Activated naive CD4-positive, alpha-beta T cell treated with anti-CD3 and anti-CD28 coated beads, Interleukin-2, amount 50 U/mL, for 24 hours (primary cell): Measurements from ENCODE around the gene MICALL2.

Experiments
- H3K27ac Mint-ChIP-seq: one replicate; pipeline ENCODE4 v1.8.0; 2021; ENCODE audit warnings: mild to moderate bottlenecking, mixed read lengths
- H3K27me3 Mint-ChIP-seq: one replicate; pipeline ENCODE4 v1.8.0; 2021; ENCODE audit warnings: mixed read lengths
- H3K36me3 Mint-ChIP-seq: one replicate; pipeline ENCODE4 v1.8.0; 2021; ENCODE audit warnings: mixed read lengths
- H3K4me1 Mint-ChIP-seq: one replicate; pipeline ENCODE4 v1.8.0; 2021; ENCODE audit warnings: mixed read lengths
- H3K4me3 Mint-ChIP-seq: one replicate; pipeline ENCODE4 v1.8.0; 2021; ENCODE audit warnings: mild to moderate bottlenecking, mixed read lengths
- H3K9me3 Mint-ChIP-seq: one replicate; pipeline ENCODE4 v1.8.0; 2021; ENCODE audit warnings: mixed read lengths

MICALL2 gene

DNA sequence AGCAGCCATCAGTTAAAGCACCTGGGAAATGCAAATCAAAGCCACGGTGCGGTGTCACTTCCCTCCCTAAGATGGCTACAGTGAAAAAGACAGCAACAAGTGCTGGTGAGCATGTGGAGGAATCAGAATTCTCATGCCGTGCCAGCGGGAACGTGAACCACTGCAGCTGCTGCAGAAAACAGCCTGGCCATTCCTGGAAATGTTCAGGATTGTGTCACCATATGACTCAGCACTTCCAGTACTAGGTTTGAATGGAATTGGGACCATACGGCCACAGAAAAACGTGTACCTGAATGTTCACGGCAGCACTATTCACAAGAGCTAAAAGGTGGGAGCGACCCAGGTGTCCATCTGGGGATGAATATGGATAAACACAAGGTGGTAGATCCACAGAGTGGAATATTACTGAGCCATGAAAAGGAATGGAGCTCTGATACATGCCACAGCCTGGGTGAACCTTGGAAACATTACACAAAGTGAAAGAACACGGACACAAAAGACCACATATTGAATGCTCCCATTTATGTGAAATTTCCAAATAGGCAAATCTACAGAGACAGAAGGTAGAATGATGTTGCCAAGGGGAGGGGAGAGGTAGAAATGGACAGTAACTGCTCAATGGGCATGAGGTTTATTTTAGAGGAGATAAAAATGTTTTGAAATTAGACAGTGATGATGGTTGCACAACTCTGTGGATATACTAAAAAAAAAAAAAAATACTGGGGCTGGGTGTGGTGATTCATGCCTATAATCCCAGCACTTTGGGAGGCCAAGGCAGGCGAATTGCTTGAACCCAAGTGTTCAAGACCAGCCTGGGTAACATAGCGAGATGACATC lies 61.6 kb downstream of the MICALL2 start:
- Mint-ChIP-seq H3K27me3 (peaks cover 28% of the 10 kb centered on the region), H3K4me3 (no peak overlapping the region), H3K36me3 (peaks cover 3% of the 10 kb centered on the region), H3K9me3 (no peaks in the 10 kb centered on the region), H3K27ac (no peak overlapping the region), H3K4me1 (no peaks in the 10 kb centered on the region)

DNA sequence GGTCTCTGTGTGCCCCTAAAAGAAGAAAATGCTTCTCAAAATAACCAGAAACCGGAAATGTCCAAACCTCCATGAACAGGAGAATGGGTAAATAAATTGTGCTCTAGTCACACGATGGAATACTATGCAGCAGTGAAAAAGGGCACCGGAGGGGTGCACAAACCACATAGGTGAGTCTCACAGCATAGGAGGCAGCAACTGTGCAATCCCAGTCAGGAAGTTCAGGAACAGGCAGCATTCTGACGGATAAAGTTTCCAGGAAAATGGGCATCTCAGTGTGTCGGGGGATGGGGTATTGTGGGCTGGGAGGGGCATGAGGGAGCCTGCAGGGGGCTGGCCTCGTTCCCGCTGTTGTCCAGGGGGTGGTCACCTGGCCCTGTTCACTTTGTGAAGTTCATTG lies 63.1 kb downstream of the MICALL2 start:
- no peaks in the 10 kb centered on the region for H3K36me3 Mint-ChIP-seq
- H3K4me3 Mint-ChIP-seq = no peak overlapping the region
- no peak overlapping the region for H3K27ac Mint-ChIP-seq
- no peaks in the 10 kb centered on the region for H3K4me1 Mint-ChIP-seq
- H3K27me3 Mint-ChIP-seq = peaks cover 23% of the 10 kb centered on the region
- H3K9me3 Mint-ChIP-seq = no peaks in the 10 kb centered on the region

DNA sequence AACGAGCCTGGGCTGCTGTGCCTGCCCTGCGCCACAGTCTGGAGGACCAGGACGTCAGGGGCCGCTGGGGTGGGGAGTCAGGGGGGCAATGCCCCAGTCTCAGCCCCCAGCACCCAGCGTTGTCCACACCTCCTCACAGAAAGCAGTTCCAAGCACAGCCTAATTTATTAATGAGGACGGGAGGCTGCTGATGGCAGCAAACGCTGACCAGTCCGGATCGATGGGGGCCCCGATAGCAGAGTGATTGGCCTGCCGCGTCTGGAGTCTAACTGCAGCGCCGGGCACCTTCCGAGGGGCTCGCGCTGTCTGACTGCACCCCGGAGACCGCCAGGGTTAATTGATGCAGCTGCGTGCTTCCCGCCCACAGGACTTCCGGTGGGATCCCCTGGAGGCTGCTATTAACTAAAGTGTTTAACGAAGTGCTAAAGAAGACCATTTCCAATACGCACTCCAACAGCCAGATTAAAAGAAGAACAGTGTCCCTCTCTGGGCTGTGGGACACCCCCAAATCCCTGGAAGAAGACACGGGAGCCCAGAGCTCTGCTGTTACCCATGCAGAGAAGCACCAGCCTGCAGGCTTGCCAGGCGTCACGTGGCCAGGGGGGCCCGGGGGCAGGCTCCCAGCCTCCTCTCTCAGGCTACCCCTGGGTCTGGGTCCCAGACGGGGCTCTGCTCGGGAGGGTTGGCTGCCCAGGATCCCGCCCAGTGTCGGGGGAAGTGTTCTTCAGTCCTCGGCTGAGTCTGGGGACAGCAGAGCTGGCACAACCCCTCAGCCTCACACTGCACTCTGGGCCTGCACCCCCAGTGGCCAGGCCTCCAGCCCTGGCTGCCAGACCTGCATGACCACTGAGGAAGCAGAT lies 63.8 kb downstream of the MICALL2 start:
- peaks cover 17% of the 10 kb centered on the region for H3K27me3 Mint-ChIP-seq

DNA sequence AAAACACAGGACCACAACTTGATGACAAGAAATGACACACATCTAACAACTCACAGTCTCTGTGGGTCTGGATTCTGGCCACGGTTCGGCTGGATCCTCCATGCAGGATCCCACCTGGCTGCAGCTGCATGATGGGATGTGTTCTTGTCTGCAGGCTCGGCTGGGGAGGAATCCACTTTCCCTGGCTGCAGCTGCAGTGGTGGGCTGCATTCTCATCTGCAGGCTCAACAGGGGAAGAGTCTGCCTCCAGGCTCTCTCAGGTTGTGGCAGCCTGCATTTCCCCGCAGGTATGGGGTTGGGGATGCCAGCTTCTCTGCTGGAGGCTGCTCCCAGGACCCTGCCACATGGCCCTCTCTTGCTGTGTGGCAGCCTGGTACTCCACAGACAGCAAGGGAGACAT lies 64.9 kb downstream of the MICALL2 start:
- Mint-ChIP-seq H3K27me3 (peaks cover 14% of the 10 kb centered on the region), H3K4me3 (no peak overlapping the region), H3K36me3 (no peaks in the 10 kb centered on the region), H3K27ac (no peak overlapping the region), H3K4me1 (no peaks in the 10 kb centered on the region), H3K9me3 (no peaks in the 10 kb centered on the region)

More for the DNA sequence above, 63.8 kb downstream of the MICALL2 start:
- H3K27ac Mint-ChIP-seq = no peak overlapping the region
- H3K36me3 Mint-ChIP-seq = no peaks in the 10 kb centered on the region
- no peak overlapping the region for H3K4me3 Mint-ChIP-seq
- H3K9me3 Mint-ChIP-seq = no peaks in the 10 kb centered on the region
- no peaks in the 10 kb centered on the region for H3K4me1 Mint-ChIP-seq

DNA sequence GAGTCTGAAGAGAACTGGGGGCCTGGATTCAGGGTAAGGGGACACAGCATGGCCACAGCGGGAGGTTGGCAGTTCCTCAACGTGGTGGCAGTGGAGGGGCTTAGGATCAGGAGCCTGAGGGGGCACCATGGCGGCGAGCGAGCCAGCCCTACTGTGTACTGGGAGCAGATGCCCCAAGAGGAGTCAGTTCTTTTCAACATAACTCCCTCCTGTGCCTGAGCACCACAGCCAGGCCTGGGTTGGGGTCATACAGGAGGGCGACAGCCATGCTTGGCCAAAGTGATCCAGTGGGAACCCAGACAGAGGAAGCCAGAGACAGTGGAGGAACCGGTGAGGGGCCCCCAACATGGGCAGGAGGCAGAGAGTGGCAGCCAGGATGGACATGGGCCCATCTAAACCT lies 65.8 kb downstream of the MICALL2 start:
- Mint-ChIP-seq H3K36me3 (no peaks in the 10 kb centered on the region), H3K27ac (no peak overlapping the region), H3K4me1 (no peaks in the 10 kb centered on the region), H3K27me3 (peaks cover 10% of the 10 kb centered on the region), H3K9me3 (no peaks in the 10 kb centered on the region), H3K4me3 (no peak overlapping the region)

DNA sequence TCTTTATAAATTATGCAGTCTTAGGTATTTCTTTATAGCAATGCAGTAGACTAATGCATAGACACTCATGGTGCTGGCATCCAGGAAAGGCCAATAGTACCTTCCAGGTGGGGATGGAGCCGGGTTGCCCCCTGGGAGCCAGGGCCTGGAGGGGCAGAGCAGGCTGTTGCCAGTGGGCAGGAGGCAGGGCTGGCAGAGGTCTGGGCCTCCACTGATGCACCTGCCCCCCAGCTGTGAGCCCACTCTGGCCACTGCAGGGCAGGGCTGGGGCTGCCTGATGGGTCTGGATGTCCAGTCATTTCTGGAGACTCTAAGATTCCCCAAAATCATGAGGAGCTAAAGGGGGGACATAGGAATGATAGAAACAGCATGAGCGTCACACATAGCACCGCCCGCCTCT lies 66.7 kb downstream of the MICALL2 start:
- no peaks in the 10 kb centered on the region for H3K4me1 Mint-ChIP-seq
- H3K27me3 Mint-ChIP-seq = peaks cover 7% of the 10 kb centered on the region

DNA sequence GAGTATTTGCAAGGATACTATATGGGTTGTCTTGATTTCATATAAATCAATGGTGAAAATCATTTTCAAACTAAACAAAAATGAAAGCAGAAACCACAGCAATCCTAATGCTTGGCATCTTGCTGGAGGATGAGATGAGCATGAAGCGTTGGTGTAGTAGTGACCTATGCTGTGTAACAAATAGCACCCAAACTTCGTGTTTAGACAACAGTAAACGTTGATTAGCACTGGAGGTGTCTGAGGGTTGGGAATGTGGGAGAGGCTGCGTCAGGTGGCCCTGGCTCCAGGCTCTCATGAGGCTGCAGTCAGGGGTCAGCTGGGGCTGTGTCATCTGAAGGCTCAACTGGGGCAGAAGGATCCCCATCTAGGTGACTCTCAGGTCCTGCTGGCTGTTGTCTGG lies 67.8 kb downstream of the MICALL2 start:
- H3K36me3 Mint-ChIP-seq = no peaks in the 10 kb centered on the region
- no peak overlapping the region for H3K4me3 Mint-ChIP-seq
- no peaks in the 10 kb centered on the region for H3K9me3 Mint-ChIP-seq
- no peak overlapping the region for H3K27ac Mint-ChIP-seq
- peaks cover 9% of the 10 kb centered on the region for H3K27me3 Mint-ChIP-seq
- no peaks in the 10 kb centered on the region for H3K4me1 Mint-ChIP-seq

More for the DNA sequence above, 66.7 kb downstream of the MICALL2 start:
- no peak overlapping the region for H3K27ac Mint-ChIP-seq
- no peaks in the 10 kb centered on the region for H3K36me3 Mint-ChIP-seq
- no peak overlapping the region for H3K4me3 Mint-ChIP-seq
- no peaks in the 10 kb centered on the region for H3K9me3 Mint-ChIP-seq

DNA sequence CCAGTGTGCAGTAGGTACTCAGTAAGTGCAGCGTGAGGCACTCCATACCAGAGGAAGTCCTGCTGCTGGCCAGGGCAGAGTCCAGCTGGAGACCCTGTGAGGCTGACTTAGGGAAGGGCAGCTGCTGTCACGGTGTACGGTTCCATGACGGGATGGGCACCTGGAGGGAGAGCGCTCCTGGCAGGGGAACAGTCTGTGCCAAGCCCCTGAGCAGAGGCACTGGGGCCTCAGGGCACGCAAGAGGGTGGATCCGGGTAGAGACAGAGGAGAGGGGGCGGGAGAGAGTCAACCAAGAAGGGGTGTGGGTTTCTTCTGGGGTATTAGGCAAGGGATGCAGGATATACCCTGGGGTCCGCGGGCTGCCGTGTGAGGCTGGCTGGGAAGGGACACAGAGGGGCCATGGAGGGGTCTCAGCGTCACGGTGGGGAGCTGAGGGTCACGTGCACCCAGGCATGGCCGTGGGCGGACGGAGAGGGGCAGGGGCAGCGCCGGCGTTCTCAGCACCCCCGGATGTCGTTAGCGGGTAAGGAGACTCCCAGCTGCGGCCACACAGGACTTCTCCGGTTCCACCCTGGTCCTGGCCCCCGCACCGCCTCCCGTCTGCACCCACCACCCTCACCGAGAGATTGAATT lies 70.5 kb downstream of the MICALL2 start:
- Mint-ChIP-seq H3K27me3 (peaks cover 12% of the 10 kb centered on the region), H3K9me3 (no peaks in the 10 kb centered on the region), H3K36me3 (no peaks in the 10 kb centered on the region), H3K27ac (no peak overlapping the region), H3K4me3 (no peak overlapping the region), H3K4me1 (no peaks in the 10 kb centered on the region)

DNA sequence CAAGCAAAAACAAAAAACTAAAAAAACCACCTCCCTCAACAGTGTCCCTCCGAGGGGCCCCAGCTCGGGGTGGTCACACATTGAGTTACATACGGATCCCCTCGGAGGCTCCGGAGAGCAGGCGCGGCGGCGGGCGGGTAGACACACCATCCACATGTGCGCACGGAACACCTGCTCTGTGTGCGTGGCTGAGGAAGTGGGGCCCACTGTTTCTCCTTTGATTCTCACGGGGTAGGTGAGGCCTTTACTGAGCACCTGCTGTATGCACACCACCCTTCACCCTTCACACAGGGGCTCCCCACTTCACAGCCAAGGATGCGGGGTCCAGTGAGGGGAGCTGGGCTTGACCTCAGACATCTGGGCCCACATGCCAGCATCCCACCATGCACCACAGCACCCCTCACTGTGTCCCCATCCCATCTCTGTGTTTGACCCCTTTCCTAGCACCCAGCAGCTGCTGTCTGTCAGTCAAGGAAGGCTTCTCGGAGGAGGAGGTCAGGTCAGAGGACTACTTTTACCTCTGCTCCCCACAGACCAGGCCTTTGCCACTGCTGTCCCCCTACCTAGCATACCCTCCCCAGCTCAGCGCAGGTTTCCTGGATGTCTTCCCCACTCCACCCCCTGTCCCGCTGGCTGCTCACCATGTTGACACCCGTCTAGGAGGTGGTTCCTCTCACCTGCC lies 71.1 kb downstream of the MICALL2 start:
- H3K4me3 Mint-ChIP-seq = no peak overlapping the region
- H3K36me3 Mint-ChIP-seq = no peaks in the 10 kb centered on the region
- peaks cover 12% of the 10 kb centered on the region for H3K27me3 Mint-ChIP-seq
- no peaks in the 10 kb centered on the region for H3K4me1 Mint-ChIP-seq
- no peaks in the 10 kb centered on the region for H3K9me3 Mint-ChIP-seq
- no peak overlapping the region for H3K27ac Mint-ChIP-seq

DNA sequence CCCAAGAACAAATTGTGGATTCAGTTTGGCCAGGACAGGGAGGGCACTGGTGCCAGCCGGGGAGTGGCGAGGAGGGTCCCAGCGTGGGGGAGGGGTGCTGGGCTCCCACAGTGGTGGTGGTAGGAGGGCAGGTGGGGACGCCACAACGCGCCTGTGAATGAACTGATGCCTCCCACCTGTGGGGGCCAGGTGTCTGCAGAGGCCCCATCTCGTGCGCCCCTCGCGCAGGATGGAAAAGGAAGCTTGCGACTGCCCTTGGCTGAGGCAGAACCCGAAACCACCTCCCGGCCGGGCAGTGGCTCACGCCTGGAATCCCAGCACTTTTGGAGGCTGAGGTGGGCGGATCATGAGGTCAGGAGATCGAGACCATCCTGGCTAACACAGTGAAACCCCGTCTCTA lies 72.0 kb downstream of the MICALL2 start:
- Mint-ChIP-seq H3K27ac (no peak overlapping the region), H3K4me1 (no peaks in the 10 kb centered on the region), H3K4me3 (no peak overlapping the region), H3K27me3 (peaks cover 12% of the 10 kb centered on the region), H3K9me3 (no peaks in the 10 kb centered on the region), H3K36me3 (no peaks in the 10 kb centered on the region)

DNA sequence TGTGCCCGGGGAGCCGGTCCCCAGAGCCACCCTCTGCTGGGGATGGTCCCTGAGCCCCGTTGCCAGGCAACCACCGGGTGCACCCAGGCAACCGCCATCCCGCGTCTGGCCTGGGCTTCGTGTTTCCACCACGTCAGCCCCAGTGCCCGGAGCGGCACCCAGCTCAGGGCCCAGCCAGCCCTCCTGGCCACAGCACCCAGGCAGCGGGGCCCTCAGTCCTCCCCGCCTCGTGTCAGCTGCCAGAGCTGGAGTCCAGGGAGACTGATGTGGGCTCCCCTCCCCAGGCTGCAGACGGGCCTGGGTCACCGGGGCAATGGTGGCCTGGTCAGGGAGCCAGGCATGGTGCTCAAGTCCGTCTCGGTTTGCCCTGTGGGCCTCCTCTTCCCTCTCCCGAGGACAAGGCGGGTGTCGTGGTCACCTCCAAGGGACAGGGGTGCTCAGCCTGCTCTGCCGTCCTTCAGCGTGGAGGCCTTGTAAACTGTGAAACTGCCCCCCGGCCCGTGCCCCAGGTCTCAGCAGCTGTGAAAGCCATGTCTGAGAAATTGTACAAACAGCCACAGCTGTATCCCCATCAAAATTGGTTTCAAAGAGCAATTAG lies 72.5 kb downstream of the MICALL2 start:
- H3K36me3 Mint-ChIP-seq = no peaks in the 10 kb centered on the region
- H3K9me3 Mint-ChIP-seq = no peaks in the 10 kb centered on the region
- H3K4me1 Mint-ChIP-seq = no peaks in the 10 kb centered on the region
- no peak overlapping the region for H3K4me3 Mint-ChIP-seq
- no peak overlapping the region for H3K27ac Mint-ChIP-seq
- H3K27me3 Mint-ChIP-seq = peaks cover 12% of the 10 kb centered on the region

DNA sequence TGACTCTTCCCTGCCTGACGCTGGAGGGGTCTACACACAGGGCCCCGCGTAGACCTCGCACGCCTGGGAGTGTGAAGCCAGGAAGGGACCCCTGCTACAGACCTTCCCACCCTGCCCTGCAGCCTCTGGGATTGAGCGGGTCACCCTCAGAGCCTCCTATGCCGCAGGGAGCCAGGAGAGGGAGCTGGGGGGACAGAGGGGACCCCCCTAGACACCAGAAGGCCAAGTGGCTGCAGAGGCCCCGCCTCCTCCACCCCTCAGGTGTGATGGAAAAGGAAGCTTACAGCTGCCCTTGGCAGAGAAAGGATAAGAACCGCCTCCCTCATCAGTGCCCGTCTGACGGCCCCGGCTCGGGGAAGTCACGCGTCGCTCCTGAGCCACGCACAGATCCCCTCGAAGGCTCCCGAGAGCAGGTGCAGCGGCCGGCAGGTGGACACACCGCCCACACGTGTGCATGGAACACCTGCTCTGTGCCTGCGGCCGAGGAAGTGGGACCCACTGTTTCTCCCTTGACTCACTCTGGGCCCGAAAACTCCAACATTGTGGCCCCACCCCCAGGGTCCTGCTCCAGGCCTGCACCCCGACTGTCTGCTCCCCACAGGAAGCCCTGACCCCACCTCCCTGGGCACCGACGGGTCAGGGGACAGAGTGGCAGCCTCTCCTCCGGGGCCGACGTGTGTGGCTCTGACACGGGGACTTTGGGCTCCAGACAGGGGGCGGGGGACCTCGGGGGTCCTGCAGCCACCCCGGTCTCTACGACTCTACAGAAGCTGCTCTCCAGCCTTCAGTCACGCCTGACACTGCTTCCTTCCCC lies 73.3 kb downstream of the MICALL2 start:
- no peaks in the 10 kb centered on the region for H3K4me1 Mint-ChIP-seq
- H3K27ac Mint-ChIP-seq = no peak overlapping the region
- H3K9me3 Mint-ChIP-seq = no peaks in the 10 kb centered on the region
- peaks cover 8% of the 10 kb centered on the region for H3K27me3 Mint-ChIP-seq
- H3K4me3 Mint-ChIP-seq = no peak overlapping the region
- no peaks in the 10 kb centered on the region for H3K36me3 Mint-ChIP-seq

DNA sequence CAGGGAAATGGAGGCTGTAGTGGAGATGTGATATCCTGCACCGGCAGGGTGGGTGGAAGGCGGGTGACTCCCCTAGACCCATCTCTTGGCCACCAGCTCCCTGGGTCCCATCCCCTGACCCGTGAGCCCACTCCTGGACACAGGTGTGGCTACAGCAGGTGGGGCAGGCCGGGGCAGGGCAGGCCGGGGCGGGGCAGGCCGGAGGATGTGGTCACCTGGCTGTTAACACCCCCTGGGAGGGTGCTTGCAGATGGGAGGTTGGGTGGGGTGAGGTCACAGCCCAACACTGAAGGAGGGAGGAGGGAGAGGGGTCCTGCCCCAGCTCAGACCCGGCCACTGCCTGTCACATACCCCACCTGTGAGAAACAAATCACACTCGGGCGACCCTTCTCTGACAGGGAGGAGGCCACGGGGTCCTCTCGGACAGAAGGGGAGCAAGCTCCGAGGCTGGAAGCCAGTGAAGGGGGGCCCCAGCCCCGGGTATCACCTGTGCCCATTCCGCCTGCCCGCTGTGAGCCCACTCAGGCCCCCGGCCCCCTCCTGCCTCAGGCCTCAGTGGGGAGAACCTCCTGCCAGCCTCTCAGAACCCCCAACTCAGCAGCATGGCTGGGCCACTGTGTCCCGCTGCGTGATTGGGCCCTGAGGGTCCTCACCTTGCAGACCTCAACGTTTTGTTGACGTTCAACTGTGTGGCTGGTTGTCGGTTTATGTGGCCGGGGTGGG lies 74.0 kb downstream of the MICALL2 start:
- H3K27ac Mint-ChIP-seq = no peak overlapping the region
- no peaks in the 10 kb centered on the region for H3K9me3 Mint-ChIP-seq
- no peak overlapping the region for H3K4me3 Mint-ChIP-seq
- H3K36me3 Mint-ChIP-seq = no peaks in the 10 kb centered on the region
- H3K27me3 Mint-ChIP-seq = peaks cover 8% of the 10 kb centered on the region
- no peaks in the 10 kb centered on the region for H3K4me1 Mint-ChIP-seq
